ENCODE results near the gene GRK2. TPM values are rescaled to one million over a fixed set of nuclear protein-coding genes. Genes with fewer than 3 reads are reported as not detected.

Gene GRK2
- total and polyA plus RNA-seq, 2 of the 13 experiments (the other 11 are each of a cell fraction or from before 2014, with no cell fraction given), result 31.3 to 42.4 TPM

- TF ChIP-seq ZFP36L2 (CRISPR knock-in tag; IDR thresholded peaks at IDR 0.05), result no peak
- no peak for TF ChIP-seq GABPA (IDR thresholded peaks at IDR 0.05; ENCODE audit: low read depth, low read length)
- no peak for TF ChIP-seq GABPA (CRISPR knock-in tag; IDR thresholded peaks at IDR 0.05; ENCODE audit: low read depth)
- TF ChIP-seq EEA1 (CRISPR knock-in tag; IDR thresholded peaks at IDR 0.05; ENCODE audit: borderline replicate concordance), result no peak
- TF ChIP-seq, protein P1, sequence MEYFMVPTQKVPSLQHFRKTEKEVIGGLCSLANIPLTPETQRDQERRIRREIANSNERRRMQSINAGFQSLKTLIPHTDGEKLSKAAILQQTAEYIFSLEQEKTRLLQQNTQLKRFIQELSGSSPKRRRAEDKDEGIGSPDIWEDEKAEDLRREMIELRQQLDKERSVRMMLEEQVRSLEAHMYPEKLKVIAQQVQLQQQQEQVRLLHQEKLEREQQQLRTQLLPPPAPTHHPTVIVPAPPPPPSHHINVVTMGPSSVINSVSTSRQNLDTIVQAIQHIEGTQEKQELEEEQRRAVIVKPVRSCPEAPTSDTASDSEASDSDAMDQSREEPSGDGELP (IDR thresholded peaks at IDR 0.05; ENCODE audit: borderline replicate concordance, low read depth), result no peak
- 0 out of 2 replicates have a peak, but pooled peaks have one; percentile 22 for TF ChIP-seq HIVEP1 (CRISPR knock-in tag; IDR thresholded peaks at IDR 0.05)
- TF ChIP-seq, protein P2, sequence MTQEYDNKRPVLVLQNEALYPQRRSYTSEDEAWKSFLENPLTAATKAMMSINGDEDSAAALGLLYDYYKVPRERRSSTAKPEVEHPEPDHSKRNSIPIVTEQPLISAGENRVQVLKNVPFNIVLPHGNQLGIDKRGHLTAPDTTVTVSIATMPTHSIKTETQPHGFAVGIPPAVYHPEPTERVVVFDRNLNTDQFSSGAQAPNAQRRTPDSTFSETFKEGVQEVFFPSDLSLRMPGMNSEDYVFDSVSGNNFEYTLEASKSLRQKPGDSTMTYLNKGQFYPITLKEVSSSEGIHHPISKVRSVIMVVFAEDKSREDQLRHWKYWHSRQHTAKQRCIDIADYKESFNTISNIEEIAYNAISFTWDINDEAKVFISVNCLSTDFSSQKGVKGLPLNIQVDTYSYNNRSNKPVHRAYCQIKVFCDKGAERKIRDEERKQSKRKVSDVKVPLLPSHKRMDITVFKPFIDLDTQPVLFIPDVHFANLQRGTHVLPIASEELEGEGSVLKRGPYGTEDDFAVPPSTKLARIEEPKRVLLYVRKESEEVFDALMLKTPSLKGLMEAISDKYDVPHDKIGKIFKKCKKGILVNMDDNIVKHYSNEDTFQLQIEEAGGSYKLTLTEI (CRISPR knock-in tag; conservative IDR thresholded peaks at IDR 0.05), result no peak
- no peak for TF ChIP-seq REPIN1 (CRISPR knock-in tag; IDR thresholded peaks at IDR 0.05; ENCODE audit: borderline replicate concordance, low read depth)
- no peak for TF ChIP-seq TAF1 (CRISPR knock-in tag; IDR thresholded peaks at IDR 0.05)
- 0 out of 2 replicates have a peak, but pooled peaks have one; percentile 11 for TF ChIP-seq ZFY (CRISPR knock-in tag; IDR thresholded peaks at IDR 0.05)
- TF ChIP-seq ZNF660 (CRISPR knock-in tag; IDR thresholded peaks at IDR 0.05; ENCODE audit: borderline replicate concordance, low read depth), result no peak
- no peak for TF ChIP-seq RCOR2 (CRISPR knock-in tag; IDR thresholded peaks at IDR 0.05)
- peak; percentile 40; the same call in 1 of the 2 replicates for TF ChIP-seq ARID4A (CRISPR knock-in tag; IDR thresholded peaks at IDR 0.05; ENCODE audit: borderline replicate concordance)
- TF ChIP-seq ZNF205 (CRISPR knock-in tag; IDR thresholded peaks at IDR 0.05), result 0 out of 2 replicates have a peak, but pooled peaks have one; percentile 15
- 0 out of 2 replicates have a peak, but pooled peaks have one; percentile 10 for TF ChIP-seq ZNF776 (CRISPR knock-in tag; IDR thresholded peaks at IDR 0.05)
- 0 out of 2 replicates have a peak, but pooled peaks have one; percentile 32 for TF ChIP-seq KDM5B (CRISPR knock-in tag; IDR thresholded peaks at IDR 0.05; ENCODE audit: borderline replicate concordance)
- TF ChIP-seq ZSCAN29 (CRISPR knock-in tag; conservative IDR thresholded peaks at IDR 0.05), result no peak
- TF ChIP-seq SOX6 (IDR thresholded peaks at IDR 0.05), result no peak
- 0 out of 2 replicates have a peak, but pooled peaks have one; percentile 5 for TF ChIP-seq SOX6 (CRISPR knock-in tag; IDR thresholded peaks at IDR 0.05)
- TF ChIP-seq ZMAT5 (CRISPR knock-in tag; IDR thresholded peaks at IDR 0.05; ENCODE audit: borderline replicate concordance, low read depth), result no peak
- TF ChIP-seq, protein P3, sequence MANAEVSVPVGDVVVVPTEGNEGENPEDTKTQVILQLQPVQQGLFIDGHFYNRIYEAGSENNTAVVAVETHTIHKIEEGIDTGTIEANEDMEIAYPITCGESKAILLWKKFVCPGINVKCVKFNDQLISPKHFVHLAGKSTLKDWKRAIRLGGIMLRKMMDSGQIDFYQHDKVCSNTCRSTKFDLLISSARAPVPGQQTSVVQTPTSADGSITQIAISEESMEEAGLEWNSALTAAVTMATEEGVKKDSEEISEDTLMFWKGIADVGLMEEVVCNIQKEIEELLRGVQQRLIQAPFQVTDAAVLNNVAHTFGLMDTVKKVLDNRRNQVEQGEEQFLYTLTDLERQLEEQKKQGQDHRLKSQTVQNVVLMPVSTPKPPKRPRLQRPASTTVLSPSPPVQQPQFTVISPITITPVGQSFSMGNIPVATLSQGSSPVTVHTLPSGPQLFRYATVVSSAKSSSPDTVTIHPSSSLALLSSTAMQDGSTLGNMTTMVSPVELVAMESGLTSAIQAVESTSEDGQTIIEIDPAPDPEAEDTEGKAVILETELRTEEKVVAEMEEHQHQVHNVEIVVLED (CRISPR knock-in tag; IDR thresholded peaks at IDR 0.05; ENCODE audit: borderline replicate concordance), result no peak
These were observed 23.6 kb downstream of the GRK2 start (continued) for GRCh38 chr11:67289651-67290479.

All from HepG2 (cell line).